HG03439 (cell line): ENCODE measurements around the gene ABCD2.
"Not testable (repeated sequence)": the region's sequence is repeated elsewhere in the genome, so short reads cannot be mapped to it uniquely, and the experiment has no call there.

Experiments
- ATAC-seq: cut with Tn5 transposase; IDR thresholded peaks from one replicate; pipeline ENCODE4 v1.9.1; 2021; ENCODE audit warnings: mild to moderate bottlenecking, moderate library complexity; ENCODE audit not compliant: unreplicated experiment

The ABCD2 gene

GRCh38 chr12:39619660-39620433 is at the start of gene ABCD2:
ABCD2 (minus strand) TSS chr12:39619803; CDS start chr12:39619615, 188 bp downstream.
- ATAC-seq = peak; percentile 84

GRCh38 chr12:39660101-39660500 is 40.5 kb upstream of the ABCD2 start:
- no peak for ATAC-seq

GRCh38 chr12:39647383-39647782 is 27.8 kb upstream of the ABCD2 start:
- ATAC-seq = no peak

GRCh38 chr12:39646963-39647362 is 27.4 kb upstream of the ABCD2 start:
- ATAC-seq = no peak

GRCh38 chr12:39643052-39643451 is 23.4 kb upstream of the ABCD2 start:
- no peak for ATAC-seq

- no peak for ATAC-seq
Measured at GRCh38 chr12:39638840-39639239, 19.2 kb upstream of the ABCD2 start.

GRCh38 chr12:39638178-39638577 is 18.6 kb upstream of the ABCD2 start:
- no peak for ATAC-seq

GRCh38 chr12:39632670-39633069 is 13.1 kb upstream of the ABCD2 start:
- no peak for ATAC-seq

- no peak for ATAC-seq
Measured at GRCh38 chr12:39628836-39629235, 9.2 kb upstream of the ABCD2 start.

GRCh38 chr12:39627914-39628313 is 8.3 kb upstream of the ABCD2 start:
- ATAC-seq = no peak

- no peak for ATAC-seq
Measured at GRCh38 chr12:39626033-39626814, 6.6 kb upstream of the ABCD2 start.

GRCh38 chr12:39623919-39624318 is 4.3 kb upstream of the ABCD2 start:
- no peak for ATAC-seq

GRCh38 chr12:39623160-39623559 is 3.6 kb upstream of the ABCD2 start:
- not testable (repeated sequence) for ATAC-seq

GRCh38 chr12:39622306-39622705 is 2.7 kb upstream of the ABCD2 start:
- no peak for ATAC-seq

GRCh38 chr12:39621670-39622069 is 2.1 kb upstream of the ABCD2 start:
- ATAC-seq = no peak

- ATAC-seq = peak; percentile 39
Measured at GRCh38 chr12:39620659-39621658, 1.4 kb upstream of the ABCD2 start.

GRCh38 chr12:39619316-39619659 is 315 bp downstream of the ABCD2 start:
- ATAC-seq = no peak

- no peak for ATAC-seq
Measured at GRCh38 chr12:39618701-39619100, 902 bp downstream of the ABCD2 start.

- ATAC-seq = no peak
Measured at GRCh38 chr12:39617887-39618286, 1.7 kb downstream of the ABCD2 start.

GRCh38 chr12:39616666-39617065 is 2.9 kb downstream of the ABCD2 start:
- no peak for ATAC-seq

- ATAC-seq = no peak
Measured at GRCh38 chr12:39616251-39616650, 3.4 kb downstream of the ABCD2 start.
